ENCODE data around the gene MRPL49.
"Not testable (repeated sequence)": the region's sequence is repeated elsewhere in the genome, so short reads cannot be mapped to it uniquely, and the experiment has no call there.

MRPL49 gene

GRCh38 chr11:65150131-65150508 lies 28.0 kb downstream of the MRPL49 start:
- ATAC-seq: not testable (repeated sequence)

- TF ChIP-seq ZFP30 (CRISPR knock-in tag; IDR thresholded peaks at IDR 0.05) (no peak), CSDC2 (CRISPR knock-in tag; IDR thresholded peaks at IDR 0.05) (no peak), RARB (CRISPR knock-in tag; IDR thresholded peaks at IDR 0.05) (no peak)
- peak; percentile 94 for ATAC-seq
Observed at GRCh38 chr11:65150509-65151299, 28.6 kb downstream of the MRPL49 start.

GRCh38 chr11:65151331-65151899 lies 29.3 kb downstream of the MRPL49 start:
- no peak for ATAC-seq
- TF ChIP-seq GLIS3 (CRISPR knock-in tag; IDR thresholded peaks at IDR 0.05): no peak
- TF ChIP-seq BACH2 (CRISPR knock-in tag; IDR thresholded peaks at IDR 0.05; ENCODE audit: borderline replicate concordance): no peak
- no peak for TF ChIP-seq TCF4 (CRISPR knock-in tag; IDR thresholded peaks at IDR 0.05; ENCODE audit: borderline replicate concordance)
- TF ChIP-seq, protein P1, sequence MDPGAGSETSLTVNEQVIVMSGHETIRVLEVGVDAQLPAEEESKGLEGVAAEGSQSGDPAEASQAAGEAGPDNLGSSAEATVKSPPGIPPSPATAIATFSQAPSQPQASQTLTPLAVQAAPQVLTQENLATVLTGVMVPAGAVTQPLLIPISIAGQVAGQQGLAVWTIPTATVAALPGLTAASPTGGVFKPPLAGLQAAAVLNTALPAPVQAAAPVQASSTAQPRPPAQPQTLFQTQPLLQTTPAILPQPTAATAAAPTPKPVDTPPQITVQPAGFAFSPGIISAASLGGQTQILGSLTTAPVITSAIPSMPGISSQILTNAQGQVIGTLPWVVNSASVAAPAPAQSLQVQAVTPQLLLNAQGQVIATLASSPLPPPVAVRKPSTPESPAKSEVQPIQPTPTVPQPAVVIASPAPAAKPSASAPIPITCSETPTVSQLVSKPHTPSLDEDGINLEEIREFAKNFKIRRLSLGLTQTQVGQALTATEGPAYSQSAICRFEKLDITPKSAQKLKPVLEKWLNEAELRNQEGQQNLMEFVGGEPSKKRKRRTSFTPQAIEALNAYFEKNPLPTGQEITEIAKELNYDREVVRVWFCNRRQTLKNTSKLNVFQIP (CRISPR knock-in tag; IDR thresholded peaks at IDR 0.05; ENCODE audit: borderline replicate concordance, low read depth): no peak
- TF ChIP-seq RARB (CRISPR knock-in tag; IDR thresholded peaks at IDR 0.05): no peak
- TF ChIP-seq, protein P2, sequence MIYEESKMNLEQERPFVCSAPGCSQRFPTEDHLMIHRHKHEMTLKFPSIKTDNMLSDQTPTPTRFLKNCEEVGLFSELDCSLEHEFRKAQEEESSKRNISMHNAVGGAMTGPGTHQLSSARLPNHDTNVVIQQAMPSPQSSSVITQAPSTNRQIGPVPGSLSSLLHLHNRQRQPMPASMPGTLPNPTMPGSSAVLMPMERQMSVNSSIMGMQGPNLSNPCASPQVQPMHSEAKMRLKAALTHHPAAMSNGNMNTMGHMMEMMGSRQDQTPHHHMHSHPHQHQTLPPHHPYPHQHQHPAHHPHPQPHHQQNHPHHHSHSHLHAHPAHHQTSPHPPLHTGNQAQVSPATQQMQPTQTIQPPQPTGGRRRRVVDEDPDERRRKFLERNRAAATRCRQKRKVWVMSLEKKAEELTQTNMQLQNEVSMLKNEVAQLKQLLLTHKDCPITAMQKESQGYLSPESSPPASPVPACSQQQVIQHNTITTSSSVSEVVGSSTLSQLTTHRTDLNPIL (CRISPR knock-in tag; IDR thresholded peaks at IDR 0.05; ENCODE audit: low read depth): no peak
- no peak for TF ChIP-seq ZNF8 (CRISPR knock-in tag; IDR thresholded peaks at IDR 0.05)
- no peak for TF ChIP-seq PPARA (CRISPR knock-in tag; IDR thresholded peaks at IDR 0.05; ENCODE audit: borderline replicate concordance)
- no peak for TF ChIP-seq ZNF565 (CRISPR knock-in tag; conservative IDR thresholded peaks at IDR 0.05; ENCODE audit: low read depth)
- TF ChIP-seq PATZ1 (CRISPR knock-in tag; IDR thresholded peaks at IDR 0.05; ENCODE audit: borderline replicate concordance): no peak
- TF ChIP-seq, protein P3, sequence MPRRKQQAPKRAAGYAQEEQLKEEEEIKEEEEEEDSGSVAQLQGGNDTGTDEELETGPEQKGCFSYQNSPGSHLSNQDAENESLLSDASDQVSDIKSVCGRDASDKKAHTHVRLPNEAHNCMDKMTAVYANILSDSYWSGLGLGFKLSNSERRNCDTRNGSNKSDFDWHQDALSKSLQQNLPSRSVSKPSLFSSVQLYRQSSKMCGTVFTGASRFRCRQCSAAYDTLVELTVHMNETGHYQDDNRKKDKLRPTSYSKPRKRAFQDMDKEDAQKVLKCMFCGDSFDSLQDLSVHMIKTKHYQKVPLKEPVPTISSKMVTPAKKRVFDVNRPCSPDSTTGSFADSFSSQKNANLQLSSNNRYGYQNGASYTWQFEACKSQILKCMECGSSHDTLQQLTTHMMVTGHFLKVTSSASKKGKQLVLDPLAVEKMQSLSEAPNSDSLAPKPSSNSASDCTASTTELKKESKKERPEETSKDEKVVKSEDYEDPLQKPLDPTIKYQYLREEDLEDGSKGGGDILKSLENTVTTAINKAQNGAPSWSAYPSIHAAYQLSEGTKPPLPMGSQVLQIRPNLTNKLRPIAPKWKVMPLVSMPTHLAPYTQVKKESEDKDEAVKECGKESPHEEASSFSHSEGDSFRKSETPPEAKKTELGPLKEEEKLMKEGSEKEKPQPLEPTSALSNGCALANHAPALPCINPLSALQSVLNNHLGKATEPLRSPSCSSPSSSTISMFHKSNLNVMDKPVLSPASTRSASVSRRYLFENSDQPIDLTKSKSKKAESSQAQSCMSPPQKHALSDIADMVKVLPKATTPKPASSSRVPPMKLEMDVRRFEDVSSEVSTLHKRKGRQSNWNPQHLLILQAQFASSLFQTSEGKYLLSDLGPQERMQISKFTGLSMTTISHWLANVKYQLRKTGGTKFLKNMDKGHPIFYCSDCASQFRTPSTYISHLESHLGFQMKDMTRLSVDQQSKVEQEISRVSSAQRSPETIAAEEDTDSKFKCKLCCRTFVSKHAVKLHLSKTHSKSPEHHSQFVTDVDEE (CRISPR knock-in tag; IDR thresholded peaks at IDR 0.05): no peak
- no peak for TF ChIP-seq ZFP30 (CRISPR knock-in tag; IDR thresholded peaks at IDR 0.05)

GRCh38 chr11:65152122-65152521 lies 30.0 kb downstream of the MRPL49 start:
- TF ChIP-seq GLIS3 (CRISPR knock-in tag; IDR thresholded peaks at IDR 0.05) (no peak), RARB (CRISPR knock-in tag; IDR thresholded peaks at IDR 0.05) (no peak), ISL1 (CRISPR knock-in tag; IDR thresholded peaks at IDR 0.05) (no peak), BACH2 (CRISPR knock-in tag; IDR thresholded peaks at IDR 0.05; ENCODE audit: borderline replicate concordance) (no peak)
- no peak for ATAC-seq

GRCh38 chr11:65156256-65156655 lies 34.1 kb downstream of the MRPL49 start:
- ATAC-seq: no peak
- TF ChIP-seq BACH2 (CRISPR knock-in tag; IDR thresholded peaks at IDR 0.05; ENCODE audit: borderline replicate concordance): no peak
- TF ChIP-seq, protein P4, sequence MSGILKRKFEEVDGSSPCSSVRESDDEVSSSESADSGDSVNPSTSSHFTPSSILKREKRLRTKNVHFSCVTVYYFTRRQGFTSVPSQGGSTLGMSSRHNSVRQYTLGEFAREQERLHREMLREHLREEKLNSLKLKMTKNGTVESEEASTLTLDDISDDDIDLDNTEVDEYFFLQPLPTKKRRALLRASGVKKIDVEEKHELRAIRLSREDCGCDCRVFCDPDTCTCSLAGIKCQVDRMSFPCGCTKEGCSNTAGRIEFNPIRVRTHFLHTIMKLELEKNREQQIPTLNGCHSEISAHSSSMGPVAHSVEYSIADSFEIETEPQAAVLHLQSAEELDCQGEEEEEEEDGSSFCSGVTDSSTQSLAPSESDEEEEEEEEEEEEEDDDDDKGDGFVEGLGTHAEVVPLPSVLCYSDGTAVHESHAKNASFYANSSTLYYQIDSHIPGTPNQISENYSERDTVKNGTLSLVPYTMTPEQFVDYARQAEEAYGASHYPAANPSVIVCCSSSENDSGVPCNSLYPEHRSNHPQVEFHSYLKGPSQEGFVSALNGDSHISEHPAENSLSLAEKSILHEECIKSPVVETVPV (CRISPR knock-in tag; IDR thresholded peaks at IDR 0.05): no peak
- TF ChIP-seq PPARA (CRISPR knock-in tag; IDR thresholded peaks at IDR 0.05; ENCODE audit: borderline replicate concordance): no peak
- TF ChIP-seq GLIS3 (CRISPR knock-in tag; IDR thresholded peaks at IDR 0.05): no peak
- TF ChIP-seq OSR1 (CRISPR knock-in tag; IDR thresholded peaks at IDR 0.05): no peak
- TF ChIP-seq, protein P1 (CRISPR knock-in tag; IDR thresholded peaks at IDR 0.05; ENCODE audit: borderline replicate concordance, low read depth): no peak
- TF ChIP-seq CSDC2 (CRISPR knock-in tag; IDR thresholded peaks at IDR 0.05): no peak
- TF ChIP-seq SNAI2 (CRISPR knock-in tag; IDR thresholded peaks at IDR 0.05): no peak
- TF ChIP-seq TOX (CRISPR knock-in tag; IDR thresholded peaks at IDR 0.05; ENCODE audit: borderline replicate concordance): no peak
- no peak for TF ChIP-seq RARB (CRISPR knock-in tag; IDR thresholded peaks at IDR 0.05)
- no peak for TF ChIP-seq ZC3H10 (CRISPR knock-in tag; IDR thresholded peaks at IDR 0.05)
- TF ChIP-seq ESRRG (CRISPR knock-in tag; IDR thresholded peaks at IDR 0.05): no peak
- no peak for TF ChIP-seq ZNF8 (CRISPR knock-in tag; IDR thresholded peaks at IDR 0.05)
- TF ChIP-seq ZNF565 (CRISPR knock-in tag; conservative IDR thresholded peaks at IDR 0.05; ENCODE audit: low read depth): no peak
